Endothelial cell of umbilical vein (primary cell): ENCODE data around the gene ABCA1. TPM values are rescaled to one million over a fixed set of nuclear protein-coding genes. Genes with fewer than 3 reads are reported as not detected.

Experiments used
- BruUV-seq: library from RNA; stranded (reverse); fragments of 400-500 nt; replicated peaks from 2 replicates; lab custom pipeline; 2021; lab: Mats Ljungman, UMichigan
- CTCF ChIA-PET: fragments of 300-600, 350-600 bp; sonication (Branson Sonifier 250); formaldehyde crosslinking; loops from one replicate; lab custom pipeline; 2021; ENCODE audit warnings: antibody characterized with exemption, inconsistent platforms; lab: Charles Lee
- POLR2A ChIA-PET: fragments of 300-600, 350-600 bp; sonication (Branson Sonifier 250); formaldehyde crosslinking; loops from one replicate; lab custom pipeline; 2021; ENCODE audit warnings: antibody characterized with exemption, inconsistent platforms; lab: Charles Lee
- DNase-seq: peaks from one replicate; pipeline ENCODE4 v3.0.0-alpha.2; 2011; ENCODE audit warnings: low read depth, low spot score
- FAIRE-seq: peaks from 2 replicates; lab custom pipeline; 2011; peaks lifted over from hg19 to GRCh38; lab: Jason Lieb, UNC
- H2AFZ ChIP-seq: 2 replicates; pipeline ENCODE4 v1.6.0; 2012; ENCODE audit warnings: low read depth, low read length, control low read depth, inconsistent platforms
- H3K27ac ChIP-seq: 2 replicates; pipeline ENCODE4 v1.5.1; 2011; ENCODE audit warnings: low read depth, mild to moderate bottlenecking, control low read depth, low read length, moderate library complexity; ENCODE audit not compliant: insufficient read depth
- H3K27me3 ChIP-seq, 2 experiments: 2 replicates each; pipeline versions ENCODE4 v1.6.0 to v1.6.1; 2011; ENCODE audit warnings: low read length in 2 of 2, mixed read lengths in 1 of 2; ENCODE audit not compliant: control insufficient read depth in 2 of 2, insufficient read depth in 2 of 2
- H3K36me3 ChIP-seq, 2 experiments: 2 replicates in 1 of 2; 3 replicates in 1 of 2; pipeline ENCODE4 v1.5.1; 2011; ENCODE audit warnings: low read length in 2 of 2, mild to moderate bottlenecking in 1 of 2, moderate library complexity in 1 of 2; ENCODE audit not compliant: control insufficient read depth in 2 of 2, insufficient read depth in 2 of 2; ENCODE audit errors: extremely low read depth in 1 of 2
- H3K4me1 ChIP-seq: 3 replicates; pipeline ENCODE4 v1.5.1; 2011; ENCODE audit warnings: mild to moderate bottlenecking, low read length; ENCODE audit not compliant: control insufficient read depth, insufficient read depth; ENCODE audit errors: extremely low read depth
- H3K4me2 ChIP-seq: 2 replicates; pipeline ENCODE4 v1.6.1; 2011; ENCODE audit warnings: low read length, control low read depth, mixed read lengths; ENCODE audit not compliant: insufficient read depth
- H3K4me3 ChIP-seq, 3 experiments: fragments of 200-600 bp in 1 of 3; sonication (generic), shearing (Covaris generic) in 1 of 3; replicated peaks in 1 of 3; 2 replicates each; pipeline ENCODE4 v1.5.1; 2011 to 2016; ENCODE audit warnings: control low read depth in 3 of 3, low read length in 3 of 3, mild to moderate bottlenecking in 2 of 3, inconsistent platforms in 1 of 3, low read depth in 1 of 3, moderate library complexity in 1 of 3; ENCODE audit not compliant: insufficient read depth in 1 of 3
- H3K79me2 ChIP-seq: 2 replicates; pipeline ENCODE4 v1.6.0; 2012; ENCODE audit warnings: low read length, inconsistent platforms; ENCODE audit not compliant: control insufficient read depth, insufficient read depth
- H3K9ac ChIP-seq: replicated peaks from 2 replicates; pipeline ENCODE3; 2011; ENCODE audit warnings: low read length, control low read depth; ENCODE audit not compliant: insufficient read depth; ENCODE audit errors: extremely low read depth
- H3K9me1 ChIP-seq: replicated peaks from 3 replicates; pipeline ENCODE4 v1.6.0; 2011; ENCODE audit warnings: mild to moderate bottlenecking, low read length; ENCODE audit not compliant: control insufficient read depth, insufficient read depth; ENCODE audit errors: extremely low read depth
- H3K9me3 ChIP-seq: replicated peaks from 2 replicates; pipeline ENCODE4 v1.5.1; 2012; ENCODE audit warnings: low read length, inconsistent platforms; ENCODE audit not compliant: control insufficient read depth, insufficient read depth
- H4K20me1 ChIP-seq: replicated peaks from 2 replicates; pipeline ENCODE3; 2011; ENCODE audit warnings: mild to moderate bottlenecking, low read length; ENCODE audit not compliant: control insufficient read depth, insufficient read depth; ENCODE audit errors: extremely low read depth
- EZH2 ChIP-seq: IDR thresholded peaks from 2 replicates; pipeline ENCODE4 v1.6.1; 2012; ENCODE audit warnings: borderline replicate concordance, low read depth, mild to moderate bottlenecking, moderate library complexity, low read length, inconsistent platforms; ENCODE audit not compliant: severe bottlenecking
- FOS ChIP-seq: IDR thresholded peaks from 2 replicates; pipeline ENCODE4 v1.6.1; 2011; ENCODE audit warnings: mild to moderate bottlenecking, low read length, moderate library complexity, borderline replicate concordance; ENCODE audit not compliant: insufficient read depth
- GATA2 ChIP-seq: IDR thresholded peaks from 2 replicates; pipeline ENCODE4 v1.7.0; 2011; ENCODE audit warnings: low read depth, mild to moderate bottlenecking, moderate library complexity, mixed read lengths, low read length; ENCODE audit not compliant: insufficient read length, insufficient read depth
- JUN ChIP-seq: IDR thresholded peaks from 2 replicates; pipeline ENCODE4 v1.6.1; 2011; ENCODE audit warnings: borderline replicate concordance, low read depth; ENCODE audit not compliant: insufficient read length, insufficient read depth
- MYC ChIP-seq: IDR thresholded peaks from one replicate; pipeline ENCODE4 v1.6.1; 2011; ENCODE audit warnings: mild to moderate bottlenecking, low read depth, low read length
- POLR2A ChIP-seq: IDR thresholded peaks from 2 replicates; pipeline ENCODE4 v1.6.1; 2012; ENCODE audit warnings: low read depth, mild to moderate bottlenecking, control low read depth, low read length
- POLR2AphosphoS5 ChIP-seq: IDR thresholded peaks from 2 replicates; pipeline ENCODE4 v1.6.1; 2012; ENCODE audit warnings: low read depth, mild to moderate bottlenecking, control low read depth, low read length, moderate library complexity; ENCODE audit not compliant: insufficient read depth
- dilution Hi-C: fragments of 300-500 bp; cut with MboI; formaldehyde crosslinking; loops from one replicate; pipeline ENCODE4 v1.15.0; 2019; ENCODE audit warnings: low sequenced_read_pairs; ENCODE audit not compliant: extremely low pct_ligation_motif_present
- intact Hi-C: fragments of 100-400 bp; cut with micrococcal nuclease; formaldehyde crosslinking; loops from one replicate; pipeline ENCODE4 v1.10.0; 2022
- polyA plus RNA-seq, 4 experiments: library from polyadenylated mRNA; depleted of rRNA in 3 of 4; stranded (reverse) in 3 of 4; unstranded in 1 of 4; fragments of >200 nt; gene quantifications; 2 replicates each; pipeline versions ENCODE4 v1.2.1 to v1.2.3, GENCODE V29; 2011 to 2012; ENCODE audit warnings: missing spikeins in 1 of 4
- total RNA-seq: library from RNA; stranded (reverse); gene quantifications from 2 replicates; pipeline ENCODE4 v1.2.3, GENCODE V29; 2021
- TF ChIP-seq, protein P1 (sequence below), 2 donors: IDR thresholded peaks; 1 replicate in 1 of 2; 2 replicates in 1 of 2; pipeline ENCODE4 v1.5.1; 2011; ENCODE audit warnings: low read length in 2 of 2, mild to moderate bottlenecking in 2 of 2, moderate library complexity in 2 of 2, control low read depth in 1 of 2, inconsistent platforms in 1 of 2, low read depth in 1 of 2; ENCODE audit not compliant: insufficient read depth in 1 of 2; ENCODE audit errors: extremely low read depth in 1 of 2
- TF ChIP-seq, protein P2 (sequence below): IDR thresholded peaks from 2 replicates; pipeline ENCODE4 v1.6.1; 2011; ENCODE audit not compliant: insufficient read depth, insufficient read length

ABCA1 gene
- total and polyA plus RNA-seq, 2 donors (not counting 3 experiments of a cell fraction or from before 2014, with no cell fraction given) = 2.4 to 9.8 TPM

DNA sequence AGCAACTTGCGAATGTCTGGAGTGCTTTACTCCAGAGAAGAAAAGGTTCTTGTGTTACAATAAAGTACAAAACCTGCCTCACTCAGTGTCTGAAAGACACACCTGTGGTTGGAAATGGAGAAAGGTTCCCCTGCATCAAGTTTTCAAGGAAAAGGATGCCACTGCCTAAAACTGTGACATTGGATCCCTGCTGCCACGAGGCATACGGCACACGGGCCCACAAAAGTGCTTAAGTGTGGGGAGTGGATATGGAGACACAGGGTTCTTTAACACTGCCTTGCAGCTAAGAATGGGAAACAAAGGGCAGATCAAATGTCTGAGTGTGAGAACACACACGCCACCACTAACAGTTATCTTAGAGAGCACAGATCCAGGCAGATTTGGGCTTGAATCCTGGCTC, 89.0 kb downstream of the ABCA1 start:
- Histone ChIP-seq H3K27me3 (no peaks in the 10 kb centered on the region), H3K4me3 (no peak overlapping the region), H3K27ac (no peak overlapping the region), H3K36me3 (no peaks in the 10 kb centered on the region), H3K9me3 (no peaks in the 10 kb centered on the region), H4K20me1 (no peaks in the 10 kb centered on the region), H3K9me1 (no peaks in the 10 kb centered on the region), H3K79me2 (no peaks in the 10 kb centered on the region), H3K9ac (no peak overlapping the region), H2AFZ (no peak overlapping the region), H3K4me2 (no peak overlapping the region), H3K4me1 (peaks cover 14% of the 10 kb centered on the region)
- dilution Hi-C loops (no loop called here), intact Hi-C loops (no loop called here)
- DNase-seq (no peak), FAIRE-seq (no peak)
- no TSS peak for BruUV-seq
- CTCF ChIA-PET = no interaction called here
- TF ChIP-seq, protein P1, sequence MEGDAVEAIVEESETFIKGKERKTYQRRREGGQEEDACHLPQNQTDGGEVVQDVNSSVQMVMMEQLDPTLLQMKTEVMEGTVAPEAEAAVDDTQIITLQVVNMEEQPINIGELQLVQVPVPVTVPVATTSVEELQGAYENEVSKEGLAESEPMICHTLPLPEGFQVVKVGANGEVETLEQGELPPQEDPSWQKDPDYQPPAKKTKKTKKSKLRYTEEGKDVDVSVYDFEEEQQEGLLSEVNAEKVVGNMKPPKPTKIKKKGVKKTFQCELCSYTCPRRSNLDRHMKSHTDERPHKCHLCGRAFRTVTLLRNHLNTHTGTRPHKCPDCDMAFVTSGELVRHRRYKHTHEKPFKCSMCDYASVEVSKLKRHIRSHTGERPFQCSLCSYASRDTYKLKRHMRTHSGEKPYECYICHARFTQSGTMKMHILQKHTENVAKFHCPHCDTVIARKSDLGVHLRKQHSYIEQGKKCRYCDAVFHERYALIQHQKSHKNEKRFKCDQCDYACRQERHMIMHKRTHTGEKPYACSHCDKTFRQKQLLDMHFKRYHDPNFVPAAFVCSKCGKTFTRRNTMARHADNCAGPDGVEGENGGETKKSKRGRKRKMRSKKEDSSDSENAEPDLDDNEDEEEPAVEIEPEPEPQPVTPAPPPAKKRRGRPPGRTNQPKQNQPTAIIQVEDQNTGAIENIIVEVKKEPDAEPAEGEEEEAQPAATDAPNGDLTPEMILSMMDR (IDR thresholded peaks at IDR 0.05; ENCODE audit: extremely low read depth in 1 of 2, insufficient read depth in 1 of 2, low read depth in 1 of 2, low read length in 2 of 2) = no peak
- no peak for TF ChIP-seq POLR2AphosphoS5
- no peak for TF ChIP-seq FOS
- TF ChIP-seq, protein P2, sequence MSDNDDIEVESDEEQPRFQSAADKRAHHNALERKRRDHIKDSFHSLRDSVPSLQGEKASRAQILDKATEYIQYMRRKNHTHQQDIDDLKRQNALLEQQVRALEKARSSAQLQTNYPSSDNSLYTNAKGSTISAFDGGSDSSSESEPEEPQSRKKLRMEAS = no peak
- no peak for TF ChIP-seq EZH2
- TF ChIP-seq POLR2A = no peak
- no peak for TF ChIP-seq MYC
- no peak for TF ChIP-seq JUN
- TF ChIP-seq GATA2 = no peak
- POLR2A ChIA-PET = no interaction called here
